Upper lobe of left lung (tissue), 6 donors: ENCODE data around the gene GATA1. TPM values are rescaled to one million over a fixed set of nuclear protein-coding genes. Genes with fewer than 3 reads are reported as not detected.

Experiments used
- ATAC-seq, 2 donors: fragments of 200-7000 bp; cut with Tn5 transposase; one replicate each; pipeline ENCODE4 v1.9.1; 2022; ENCODE audit warnings: mild to moderate bottlenecking in 2 of 2, moderate library complexity in 2 of 2; ENCODE audit not compliant: low FRiP score in 2 of 2
- DNase-seq, 2 donors: peaks; one replicate each; pipeline ENCODE4 v3.0.0-alpha.2; 2019 to 2020
- H3K27ac ChIP-seq, 4 donors: fragments of 200-600 bp; sonication (generic); one replicate each; pipeline ENCODE4 v1.5.1; 2016 to 2019
- H3K27me3 ChIP-seq, 4 donors: fragments of 200-600 bp; sonication (generic); one replicate each; pipeline ENCODE4 v1.5.1; 2017 to 2019
- H3K36me3 ChIP-seq, 4 donors: fragments of 200-600 bp; sonication (generic); one replicate each; pipeline ENCODE4 v1.5.1; 2016 to 2019
- H3K4me1 ChIP-seq, 4 donors: fragments of 200-600 bp; sonication (generic); one replicate each; pipeline ENCODE4 v1.5.1; 2018 to 2019
- H3K4me3 ChIP-seq, 4 donors: fragments of 200-600 bp; sonication (generic); one replicate each; pipeline ENCODE4 v1.5.1; 2017 to 2019; ENCODE audit warnings: mild to moderate bottlenecking in 2 of 4, moderate library complexity in 1 of 4
- H3K9me3 ChIP-seq, 4 donors: fragments of 200-600 bp; sonication (generic); one replicate each; pipeline ENCODE4 v1.5.1; 2018 to 2019
- CTCF ChIP-seq, 6 experiments: fragments of 450-650 bp in 4 of 6; fragments of 200-600 bp in 2 of 6; sonication (generic) in 2 of 6; IDR thresholded peaks; one replicate each; pipeline ENCODE4 v1.5.1; 2016 to 2019; ENCODE audit warnings: antibody characterized with exemption in 6 of 6
- EP300 ChIP-seq, 4 donors: sonication (generic); formaldehyde crosslinking; IDR thresholded peaks; one replicate each; pipeline ENCODE4 v1.5.1; 2017; ENCODE audit warnings: antibody characterized with exemption in 4 of 4, control low read depth in 2 of 4
- POLR2A ChIP-seq, 4 donors: fragments of 450-650 bp; IDR thresholded peaks; one replicate each; pipeline ENCODE4 v1.5.1; 2016 to 2017; ENCODE audit warnings: antibody characterized with exemption in 4 of 4, mild to moderate bottlenecking in 2 of 4
- POLR2AphosphoS5 ChIP-seq, 2 donors: sonication (generic); formaldehyde crosslinking; IDR thresholded peaks; one replicate each; pipeline ENCODE4 v1.5.1; 2017; ENCODE audit warnings: antibody characterized with exemption in 2 of 2
- WGBS, 2 donors: methylation state at CpG; one replicate each; pipeline ENCODE4 v1.1.5; 2017 to 2018; 5-methylcytosine and 5-hydroxymethylcytosine counted together
- total RNA-seq, 6 donors: library from RNA; depleted of rRNA in 4 of 6; stranded (reverse); fragments of >200 nt in 4 of 6; gene quantifications; one replicate each; pipeline versions ENCODE4 v1.1.0 to v1.2.1, GENCODE V29; 2016 to 2021
- donor health status: DM: no; HTN: no; CAD: no; lungs with moderate emphysema.
- donor health status: DM: no; HTN: yes; CAD: no; lungs with severe emphysema.

Gene GATA1
- total RNA-seq, 6 donors from 2014 or later = 0.49 to 3.1 (median 1.6) TPM; not detected in 1

- DNase-seq (no peak), ATAC-seq (no peak)
- WGBS, 2 donors = 87 to 88% methylated on average over 2 to 21 of the region's 24 CpGs
- H3K27me3 ChIP-seq = peaks cover 0 to 14% (median 0%) of the 10 kb centered on the region in 4 donors
- peaks cover 0 to 18% (median 0%) of the 10 kb centered on the region in 4 donors for H3K9me3 ChIP-seq
- no peak for TF ChIP-seq POLR2A (IDR thresholded peaks at IDR 0.05)
- TF ChIP-seq POLR2AphosphoS5 (IDR thresholded peaks at IDR 0.05) = no peak
- TF ChIP-seq CTCF (IDR thresholded peaks at IDR 0.05) = no peak
- no peak for TF ChIP-seq EP300 (IDR thresholded peaks at IDR 0.05)
- H3K27ac ChIP-seq = no peak overlapping the region
- peaks cover 0 to 5% (median 0%) of the 10 kb centered on the region in 4 donors for H3K4me1 ChIP-seq
- H3K4me3 ChIP-seq = no peak overlapping the region
- peaks cover 0 to 5% (median 3%) of the 10 kb centered on the region in 4 donors for H3K36me3 ChIP-seq
These were observed 42.8 kb downstream of the GATA1 start for GRCh38 chrX:48829016-48829735.

- WGBS, 2 donors = 25 to 48% methylated on average over 2 to 47 of the region's 58 CpGs
- Histone ChIP-seq H3K9me3 (peaks cover 0 to 7% (median 0%) of the 10 kb centered on the region in 4 donors), H3K27me3 (peaks cover 0 to 26% (median 2%) of the 10 kb centered on the region in 4 donors), H3K4me1 (peaks cover 0 to 14% (median 0%) of the 10 kb centered on the region in 4 donors), H3K27ac (no peak overlapping the region), H3K36me3 (no peaks in the 10 kb centered on the region), H3K4me3 (no peak overlapping the region)
- DNase-seq = peak in 1 of 2 donors; percentile 51
- no peak for TF ChIP-seq POLR2A (IDR thresholded peaks at IDR 0.05)
- TF ChIP-seq POLR2AphosphoS5 (IDR thresholded peaks at IDR 0.05) = no peak
- TF ChIP-seq EP300 (IDR thresholded peaks at IDR 0.05) = no peak
- TF ChIP-seq CTCF (IDR thresholded peaks at IDR 0.05) = no peak
- no peak for ATAC-seq
These were observed 44.9 kb downstream of the GATA1 start for GRCh38 chrX:48831136-48831908.

GRCh38 chrX:48831909-48832291 lies 45.5 kb downstream of the GATA1 start:
- Histone ChIP-seq H3K4me1 (peaks cover 0 to 14% (median 0%) of the 10 kb centered on the region in 4 donors), H3K9me3 (peaks cover 0 to under 1% (median 0%) of the 10 kb centered on the region in 4 donors), H3K4me3 (no peak overlapping the region), H3K27me3 (peaks cover 0 to 26% (median 2%) of the 10 kb centered on the region in 4 donors), H3K27ac (no peak overlapping the region), H3K36me3 (no peaks in the 10 kb centered on the region)
- ATAC-seq = no peak
- DNase-seq = peak in 1 of 2 donors; percentile 59
- TF ChIP-seq CTCF (IDR thresholded peaks at IDR 0.05) (no peak), EP300 (IDR thresholded peaks at IDR 0.05) (no peak), POLR2A (IDR thresholded peaks at IDR 0.05) (no peak), POLR2AphosphoS5 (IDR thresholded peaks at IDR 0.05) (no peak)
- WGBS, 2 donors = 65% methylated on average over 35 of the region's 57 CpGs; no CpG with 5 or more reads in 1 of the 2 donors

- Histone ChIP-seq H3K4me3 (no peak overlapping the region), H3K27ac (no peak overlapping the region), H3K9me3 (no peaks in the 10 kb centered on the region), H3K36me3 (no peaks in the 10 kb centered on the region), H3K4me1 (peaks cover 0 to 14% (median 0%) of the 10 kb centered on the region in 4 donors), H3K27me3 (peaks cover 0 to 26% (median 2%) of the 10 kb centered on the region in 4 donors)
- WGBS, 2 donors = 33 to 48% methylated on average over 9 of the region's 9 CpGs
- ATAC-seq = no peak
- no peak for TF ChIP-seq EP300 (IDR thresholded peaks at IDR 0.05)
- TF ChIP-seq POLR2AphosphoS5 (IDR thresholded peaks at IDR 0.05) = no peak
- no peak for TF ChIP-seq POLR2A (IDR thresholded peaks at IDR 0.05)
- no peak for TF ChIP-seq CTCF (IDR thresholded peaks at IDR 0.05)
- DNase-seq = no peak
These were observed 47.2 kb downstream of the GATA1 start for GRCh38 chrX:48833542-48834138.
